ENCODE results near the gene SERPINA1. TPM values are rescaled to one million over a fixed set of nuclear protein-coding genes. Genes with fewer than 3 reads are reported as not detected.

The SERPINA1 gene
- total and polyA plus RNA-seq, 2 donors, result 1.9 to 51.8 TPM

- no peaks in the 10 kb centered on the region for H3K4me1 ChIP-seq (ENCODE audit: insufficient read depth)
- no peaks in the 10 kb centered on the region for H3K36me3 ChIP-seq (ENCODE audit: insufficient read depth)
- no peak for DNase-seq (ENCODE audit: extremely low spot score)
- no peak overlapping the region for H3K4me3 ChIP-seq (ENCODE audit: low read depth, low read length)
- H3K27ac ChIP-seq (ENCODE audit: low read depth), result no peak overlapping the region
These were observed 18.5 kb upstream of the SERPINA1 start for GRCh38 chr14:94406910-94407309.

GRCh38 chr14:94405486-94405885 is 17.1 kb upstream of the SERPINA1 start:
- Histone ChIP-seq H3K4me3 (ENCODE audit: low read depth, low read length) (no peak overlapping the region), H3K27ac (ENCODE audit: low read depth) (no peak overlapping the region), H3K4me1 (ENCODE audit: insufficient read depth) (no peaks in the 10 kb centered on the region), H3K36me3 (ENCODE audit: insufficient read depth) (no peaks in the 10 kb centered on the region)
- 95% methylated on average over 2 of the region's 2 CpGs for WGBS
- no peak for DNase-seq (ENCODE audit: extremely low spot score)

GRCh38 chr14:94404561-94404960 is 16.2 kb upstream of the SERPINA1 start:
- WGBS, result 74% methylated on average over 2 of the region's 2 CpGs

GRCh38 chr14:94403312-94403932 is 15.0 kb upstream of the SERPINA1 start:
- H3K36me3 ChIP-seq (ENCODE audit: insufficient read depth), result no peaks in the 10 kb centered on the region
- no peak for DNase-seq (ENCODE audit: extremely low spot score)
- no peak overlapping the region for H3K27ac ChIP-seq (ENCODE audit: low read depth)
- WGBS, result 56% methylated on average over 4 of the region's 4 CpGs
- no peak overlapping the region for H3K4me3 ChIP-seq (ENCODE audit: low read depth, low read length)
- no peaks in the 10 kb centered on the region for H3K4me1 ChIP-seq (ENCODE audit: insufficient read depth)

More at GRCh38 chr14:94404561-94404960, 16.2 kb upstream of the SERPINA1 start:
- no peak overlapping the region for H3K4me3 ChIP-seq (ENCODE audit: low read depth, low read length)
- no peaks in the 10 kb centered on the region for H3K4me1 ChIP-seq (ENCODE audit: insufficient read depth)
- H3K27ac ChIP-seq (ENCODE audit: low read depth), result no peak overlapping the region
- no peak for DNase-seq (ENCODE audit: extremely low spot score)
- H3K36me3 ChIP-seq (ENCODE audit: insufficient read depth), result no peaks in the 10 kb centered on the region

GRCh38 chr14:94401083-94401482 is 12.7 kb upstream of the SERPINA1 start:
- 56% methylated on average over 1 of the region's 1 CpG for WGBS
- Histone ChIP-seq H3K27ac (ENCODE audit: low read depth) (no peak overlapping the region), H3K4me3 (ENCODE audit: low read depth, low read length) (no peak overlapping the region), H3K36me3 (ENCODE audit: insufficient read depth) (no peaks in the 10 kb centered on the region), H3K4me1 (ENCODE audit: insufficient read depth) (no peaks in the 10 kb centered on the region)
- no peak for DNase-seq (ENCODE audit: extremely low spot score)

- Histone ChIP-seq H3K36me3 (ENCODE audit: insufficient read depth) (no peaks in the 10 kb centered on the region), H3K4me3 (ENCODE audit: low read depth, low read length) (no peak overlapping the region), H3K4me1 (ENCODE audit: insufficient read depth) (no peaks in the 10 kb centered on the region), H3K27ac (ENCODE audit: low read depth) (no peak overlapping the region)
- no peak for DNase-seq (ENCODE audit: extremely low spot score)
- 75% methylated on average over 3 of the region's 3 CpGs for WGBS
These were observed 12.0 kb upstream of the SERPINA1 start for GRCh38 chr14:94400422-94400841.

- DNase-seq (ENCODE audit: extremely low spot score), result no peak
- Histone ChIP-seq H3K4me1 (ENCODE audit: insufficient read depth) (no peaks in the 10 kb centered on the region), H3K27ac (ENCODE audit: low read depth) (no peak overlapping the region), H3K4me3 (ENCODE audit: low read depth, low read length) (no peak overlapping the region), H3K36me3 (ENCODE audit: insufficient read depth) (no peaks in the 10 kb centered on the region)
- 85% methylated on average over 5 of the region's 5 CpGs for whole genome bisulfite sequencing
These were observed 10.1 kb upstream of the SERPINA1 start for GRCh38 chr14:94398536-94398935.

GRCh38 chr14:94398182-94398479 is 9.7 kb upstream of the SERPINA1 start:
- DNase-seq (ENCODE audit: extremely low spot score), result no peak
- no peak overlapping the region for H3K4me3 ChIP-seq (ENCODE audit: low read depth, low read length)
- H3K36me3 ChIP-seq (ENCODE audit: insufficient read depth), result no peaks in the 10 kb centered on the region
- no peaks in the 10 kb centered on the region for H3K4me1 ChIP-seq (ENCODE audit: insufficient read depth)
- 9% methylated on average over 4 of the region's 4 CpGs for WGBS
- H3K27ac ChIP-seq (ENCODE audit: low read depth), result no peak overlapping the region

- WGBS, result 33% methylated on average over 9 of the region's 9 CpGs
- Histone ChIP-seq H3K4me1 (ENCODE audit: insufficient read depth) (no peaks in the 10 kb centered on the region), H3K36me3 (ENCODE audit: insufficient read depth) (no peaks in the 10 kb centered on the region), H3K4me3 (ENCODE audit: low read depth, low read length) (no peak overlapping the region), H3K27ac (ENCODE audit: low read depth) (no peak overlapping the region)
- DNase-seq (ENCODE audit: extremely low spot score), result no peak
These were observed 9.1 kb upstream of the SERPINA1 start for GRCh38 chr14:94397289-94398181.

GRCh38 chr14:94396628-94397225 is 8.3 kb upstream of the SERPINA1 start:
- DNase-seq (ENCODE audit: extremely low spot score), result no peak
- H3K4me3 ChIP-seq (ENCODE audit: low read depth, low read length), result no peak overlapping the region
- no peaks in the 10 kb centered on the region for H3K4me1 ChIP-seq (ENCODE audit: insufficient read depth)
- H3K27ac ChIP-seq (ENCODE audit: low read depth), result no peak overlapping the region
- no peaks in the 10 kb centered on the region for H3K36me3 ChIP-seq (ENCODE audit: insufficient read depth)

- no peak overlapping the region for H3K4me3 ChIP-seq (ENCODE audit: low read depth, low read length)
- 71% methylated on average over 5 of the region's 5 CpGs for WGBS
These were observed 7.6 kb upstream of the SERPINA1 start for GRCh38 chr14:94395888-94396574.

GRCh38 chr14:94395282-94395887 is 7.0 kb upstream of the SERPINA1 start:
- no peak overlapping the region for H3K27ac ChIP-seq (ENCODE audit: low read depth)
- 74% methylated on average over 4 of the region's 4 CpGs for WGBS
- no peaks in the 10 kb centered on the region for H3K4me1 ChIP-seq (ENCODE audit: insufficient read depth)
- H3K4me3 ChIP-seq (ENCODE audit: low read depth, low read length), result no peak overlapping the region
- no peaks in the 10 kb centered on the region for H3K36me3 ChIP-seq (ENCODE audit: insufficient read depth)
- DNase-seq (ENCODE audit: extremely low spot score), result no peak

More at GRCh38 chr14:94395888-94396574, 7.6 kb upstream of the SERPINA1 start:
- H3K4me1 ChIP-seq (ENCODE audit: insufficient read depth), result no peaks in the 10 kb centered on the region
- H3K27ac ChIP-seq (ENCODE audit: low read depth), result no peak overlapping the region
- no peaks in the 10 kb centered on the region for H3K36me3 ChIP-seq (ENCODE audit: insufficient read depth)
- no peak for DNase-seq (ENCODE audit: extremely low spot score)

- Histone ChIP-seq H3K4me3 (ENCODE audit: low read depth, low read length) (no peak overlapping the region), H3K36me3 (ENCODE audit: insufficient read depth) (no peaks in the 10 kb centered on the region), H3K27ac (ENCODE audit: low read depth) (no peak overlapping the region), H3K4me1 (ENCODE audit: insufficient read depth) (no peaks in the 10 kb centered on the region)
- WGBS, result 58% methylated on average over 9 of the region's 9 CpGs
- no peak for DNase-seq (ENCODE audit: extremely low spot score)
These were observed 6.3 kb upstream of the SERPINA1 start for GRCh38 chr14:94394581-94395207.

All from urinary bladder (tissue), 4 donors.